HuH-7 (cell line): Measurements from ENCODE around the gene OLFM3.

ENCODE experiments used
- DNase-seq: peaks from one replicate; pipeline ENCODE4 v3.0.0; 2011; ENCODE audit warnings: low spot score

OLFM3 gene

GRCh38 chr1:101847626-101848025 is 149.1 kb downstream of the OLFM3 start:
- DNase-seq = no peak

- no peak for DNase-seq
Observed at GRCh38 chr1:101846820-101847219, 149.9 kb downstream of the OLFM3 start.

- DNase-seq = no peak
Observed at GRCh38 chr1:101843160-101843559, 153.6 kb downstream of the OLFM3 start.

GRCh38 chr1:101841824-101842223 is 154.9 kb downstream of the OLFM3 start:
- DNase-seq = no peak

DNA sequence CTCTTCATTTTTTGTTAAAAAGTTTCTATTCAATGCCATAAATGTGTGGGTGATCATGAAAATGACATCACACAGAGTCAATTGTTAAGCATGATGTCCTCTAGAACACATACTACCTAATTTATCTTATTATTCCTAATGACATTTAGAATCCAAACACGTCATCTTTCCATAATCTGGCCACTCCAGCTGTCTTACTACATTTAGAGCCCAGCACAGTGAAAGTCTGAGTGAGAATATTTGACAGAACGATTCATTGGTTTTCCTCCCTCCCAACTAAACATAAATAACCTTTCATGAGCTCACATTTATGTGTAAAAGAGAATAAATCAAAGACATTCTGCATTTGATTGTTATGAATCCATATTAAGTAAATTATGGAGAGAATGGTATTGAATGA is 160.7 kb downstream of the OLFM3 start:
- no peak for DNase-seq

GRCh38 chr1:101833312-101833711 is 163.4 kb downstream of the OLFM3 start:
- DNase-seq = no peak

DNA sequence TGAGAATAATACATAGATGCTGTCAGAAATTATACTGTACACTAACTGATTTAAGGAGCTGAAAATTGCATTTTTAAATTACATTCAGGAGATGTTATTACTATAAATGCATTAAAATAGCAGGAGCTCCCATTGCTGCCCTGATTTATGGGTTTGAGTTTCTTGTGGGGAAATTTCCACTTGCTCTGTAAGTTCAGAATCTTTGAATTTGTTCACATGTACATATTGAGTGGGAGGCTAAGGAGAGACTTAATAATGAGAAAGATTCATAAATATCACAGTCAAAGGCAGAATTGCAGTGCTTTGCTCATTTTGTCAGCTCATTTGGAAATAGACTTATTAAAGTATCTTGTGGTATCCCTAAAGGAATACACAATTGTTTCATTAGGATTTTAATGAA is 170.3 kb downstream of the OLFM3 start:
- no peak for DNase-seq

DNA sequence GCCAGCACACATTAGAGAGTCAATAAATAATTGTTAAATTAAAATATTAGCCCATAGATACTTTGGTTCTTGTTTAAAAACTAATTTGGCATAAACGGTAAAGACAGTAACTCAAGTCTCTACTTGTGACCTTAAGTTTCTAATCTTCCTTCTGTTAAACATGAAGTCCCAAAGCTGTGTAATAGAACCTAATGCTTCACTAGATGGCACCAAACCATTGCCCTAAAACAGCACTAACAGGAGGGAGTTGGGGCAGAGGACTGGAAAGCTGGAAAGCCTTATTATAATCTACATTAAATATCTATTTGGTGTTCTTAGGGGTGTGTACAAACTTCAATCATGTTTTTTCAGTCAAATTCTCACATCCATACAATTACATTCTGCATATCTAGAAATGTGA is 176.7 kb downstream of the OLFM3 start:
- peak; percentile 2 for DNase-seq

DNA sequence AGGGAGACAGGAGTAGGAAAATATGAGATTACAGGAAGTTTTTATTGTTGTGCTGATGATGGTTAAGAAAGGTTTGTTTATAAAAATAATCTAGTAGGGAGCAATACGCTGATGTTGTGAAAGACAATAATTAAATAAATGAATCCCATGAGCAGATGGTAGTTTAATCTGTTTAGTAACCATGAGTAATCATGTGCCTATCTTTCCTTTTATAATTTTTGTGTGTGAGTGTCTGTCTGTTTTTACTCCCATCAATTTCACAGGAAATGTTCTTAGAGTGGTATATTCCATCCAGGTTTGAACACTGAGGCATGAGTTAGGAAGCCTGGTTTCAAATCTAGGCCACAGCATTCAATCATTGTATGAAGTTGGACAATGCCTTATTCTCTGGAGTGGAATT is 180.5 kb downstream of the OLFM3 start:
- no peak for DNase-seq

DNA sequence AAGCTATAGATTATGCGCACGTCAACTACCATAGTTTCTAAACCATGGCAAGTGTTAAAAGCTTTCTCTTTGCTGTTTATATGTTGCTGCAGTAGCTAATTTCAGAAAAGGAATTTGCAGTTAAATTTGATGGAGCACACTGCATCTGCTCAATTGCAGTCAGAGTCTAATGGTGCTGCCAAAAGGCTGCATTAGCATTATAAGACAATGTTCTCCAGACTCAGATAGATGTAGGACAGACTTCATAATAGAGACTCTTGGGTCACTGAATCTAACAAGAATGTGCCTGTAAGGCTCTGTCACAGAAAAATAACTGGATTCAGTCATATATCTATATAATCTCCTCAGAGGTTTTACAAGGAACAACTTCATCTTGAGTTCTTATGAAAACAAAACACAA is 198.3 kb downstream of the OLFM3 start:
- no peak for DNase-seq

DNA sequence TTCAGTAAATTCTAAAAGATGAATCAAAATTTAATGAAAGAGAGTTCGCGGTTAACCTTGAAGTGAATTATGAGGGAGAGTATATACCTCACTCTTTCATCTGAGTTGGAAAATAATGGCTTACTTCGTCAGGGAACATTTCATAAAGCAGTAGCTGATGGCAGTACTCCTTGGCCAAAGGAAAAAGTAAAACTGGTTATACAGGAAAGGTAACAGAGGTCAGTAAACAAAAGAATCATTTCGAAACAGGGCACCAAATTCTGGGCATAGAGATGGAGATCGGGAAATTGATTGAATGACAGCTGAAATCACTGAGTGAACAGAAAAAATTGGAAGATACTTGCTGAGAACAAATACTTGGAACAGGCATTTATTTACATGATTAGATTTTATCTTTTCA is 199.0 kb downstream of the OLFM3 start:
- no peak for DNase-seq

DNA sequence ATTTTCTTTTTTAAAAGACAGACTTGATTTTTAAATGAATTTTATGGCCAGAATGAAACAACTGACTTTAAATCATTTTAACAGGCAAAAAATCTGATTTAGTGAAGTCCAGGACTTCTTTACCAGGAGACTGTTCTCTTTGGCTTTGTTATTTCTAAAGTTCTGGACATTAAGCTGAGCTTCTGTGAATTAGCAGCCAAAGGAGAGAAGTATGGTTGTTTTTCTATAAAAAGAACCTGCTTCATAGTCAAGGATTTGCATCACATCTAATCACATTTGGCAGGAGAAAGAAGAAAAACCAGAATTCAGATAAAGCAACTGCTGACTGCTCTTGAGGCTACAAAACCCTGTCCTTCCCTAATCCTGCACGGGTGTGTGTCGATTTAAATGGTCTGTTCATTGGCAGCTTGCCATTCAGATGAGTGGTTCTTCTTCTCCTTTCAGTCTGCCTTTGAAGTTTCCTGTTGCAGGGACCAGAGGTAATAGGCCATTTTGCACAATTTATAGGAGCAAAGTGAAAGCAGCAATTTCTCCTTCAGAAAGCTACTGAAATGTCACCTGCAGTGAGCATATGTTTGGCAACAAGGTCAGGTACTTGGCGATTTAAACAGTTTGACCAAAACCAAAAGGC is 215.4 kb downstream of the OLFM3 start:
- DNase-seq = no peak

DNA sequence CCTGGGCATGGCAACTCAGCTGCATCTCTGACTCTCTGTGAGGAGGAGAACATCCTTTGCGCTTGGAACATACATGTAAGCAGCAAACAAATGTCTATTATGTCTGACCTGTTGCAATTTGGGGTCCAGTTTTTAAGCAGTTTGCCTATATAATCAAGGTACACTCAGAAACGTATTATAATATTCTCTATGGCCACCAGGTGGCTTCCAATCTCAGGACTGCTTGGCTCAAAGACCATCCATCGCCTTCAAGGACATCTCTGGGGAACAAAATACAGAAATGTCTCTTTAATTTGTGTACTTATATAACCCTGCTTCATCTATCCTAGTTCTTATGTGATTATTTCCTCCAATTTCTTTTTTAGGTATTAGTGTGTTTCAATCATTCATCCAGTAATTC is 227.2 kb downstream of the OLFM3 start:
- peak; percentile 0 for DNase-seq

- DNase-seq = no peak
Observed at GRCh38 chr1:101757985-101758384, 238.7 kb downstream of the OLFM3 start.

DNA sequence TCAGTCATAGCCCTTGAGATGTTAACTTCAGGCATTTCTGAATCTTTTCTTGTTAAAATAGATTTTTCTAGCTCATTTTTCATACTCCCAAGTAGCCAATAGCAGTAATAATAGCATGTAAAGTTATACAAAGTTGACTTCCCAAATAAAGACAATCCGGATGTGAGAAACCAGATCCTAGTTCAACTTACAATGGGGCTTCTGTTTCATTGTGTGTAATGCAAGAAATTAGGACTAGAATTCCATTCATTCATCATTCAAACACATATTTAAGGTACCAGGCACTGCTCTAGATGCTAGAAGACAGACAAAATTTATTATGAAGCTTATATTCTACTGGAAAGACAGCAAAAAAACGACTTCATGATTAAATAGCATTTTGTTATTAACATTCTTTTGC is 240.3 kb downstream of the OLFM3 start:
- DNase-seq = no peak
